HL-60 (cell line): ENCODE measurements around the gene MPND.

Source experiments
- CTCF ChIP-seq: IDR thresholded peaks from one replicate; pipeline ENCODE4 v1.5.1; 2011; ENCODE audit warnings: low read length, control low read depth, inconsistent platforms; ENCODE audit not compliant: insufficient read depth
- GABPA ChIP-seq: IDR thresholded peaks from 2 replicates; pipeline ENCODE4 v1.6.1; 2012; ENCODE audit warnings: low read depth
- POLR2AphosphoS5 ChIP-seq: IDR thresholded peaks from 2 replicates; pipeline ENCODE4 v1.6.1; 2012; ENCODE audit warnings: low read depth
- REST ChIP-seq: IDR thresholded peaks from 2 replicates; pipeline ENCODE4 v1.6.1; 2012; ENCODE audit warnings: low read depth; ENCODE audit not compliant: insufficient replicate concordance
- SPI1 ChIP-seq: IDR thresholded peaks from 2 replicates; pipeline ENCODE4 v1.6.1; 2012; ENCODE audit warnings: low read depth, mild to moderate bottlenecking, borderline replicate concordance

- TF ChIP-seq CTCF = no peak
- TF ChIP-seq REST = no peak
- TF ChIP-seq POLR2AphosphoS5 = no peak
- TF ChIP-seq SPI1 = no peak
- TF ChIP-seq GABPA = no peak
Measured at GRCh38 chr19:4369109-4369887, 25.9 kb downstream of the MPND start.
